Middle frontal gyrus (tissue), 1 donor: Measurements from ENCODE around the gene MTMR3.

Experiments used
- DNase-seq: peaks from one replicate; pipeline ENCODE4 v3.0.0-alpha.2; 2015; ENCODE audit warnings: low spot score; ENCODE audit errors: extremely low spot score

MTMR3 gene

GRCh38 chr22:29867851-29868250 lies 15.1 kb upstream of the MTMR3 start:
- DNase-seq: no peak

- DNase-seq: no peak
Measured at GRCh38 chr22:29870574-29870973, 12.4 kb upstream of the MTMR3 start.

- no peak for DNase-seq
Measured at GRCh38 chr22:29871684-29872083, 11.3 kb upstream of the MTMR3 start.

- no peak for DNase-seq
Measured at GRCh38 chr22:29872144-29872893, 10.7 kb upstream of the MTMR3 start.

GRCh38 chr22:29872989-29873388 lies 10.0 kb upstream of the MTMR3 start:
- DNase-seq: no peak

- DNase-seq: no peak
Measured at GRCh38 chr22:29873943-29874342, 9.0 kb upstream of the MTMR3 start.

GRCh38 chr22:29877620-29878019 lies 5.4 kb upstream of the MTMR3 start:
- DNase-seq: no peak

- DNase-seq: no peak
Measured at GRCh38 chr22:29879753-29880152, 3.2 kb upstream of the MTMR3 start.

GRCh38 chr22:29882716-29883044 lies 294 bp upstream of the MTMR3 start:
- DNase-seq: no peak

- DNase-seq: no peak
Measured at GRCh38 chr22:29883775-29884097, 762 bp downstream of the MTMR3 start.

- DNase-seq: no peak
Measured at GRCh38 chr22:29885610-29886009, 2.6 kb downstream of the MTMR3 start.

GRCh38 chr22:29886596-29886995 lies 3.6 kb downstream of the MTMR3 start:
- DNase-seq: no peak

GRCh38 chr22:29887358-29887757 lies 4.4 kb downstream of the MTMR3 start:
- DNase-seq: no peak

- no peak for DNase-seq
Measured at GRCh38 chr22:29890760-29891159, 7.8 kb downstream of the MTMR3 start.

GRCh38 chr22:29892315-29893156 lies 9.6 kb downstream of the MTMR3 start:
- DNase-seq: no peak

GRCh38 chr22:29901354-29901753 lies 18.4 kb downstream of the MTMR3 start:
- DNase-seq: no peak

GRCh38 chr22:29903371-29903770 lies 20.4 kb downstream of the MTMR3 start:
- DNase-seq: no peak

- no peak for DNase-seq
Measured at GRCh38 chr22:29904020-29904419, 21.0 kb downstream of the MTMR3 start.

- DNase-seq: no peak
Measured at GRCh38 chr22:29907753-29908515, 25.0 kb downstream of the MTMR3 start.

- DNase-seq: no peak
Measured at GRCh38 chr22:29912141-29912540, 29.2 kb downstream of the MTMR3 start.

- DNase-seq: no peak
Measured at GRCh38 chr22:29912605-29913398, 29.8 kb downstream of the MTMR3 start.
